GM21737 (cell line): Measurements from ENCODE around the gene MYH14.

Experiments
- ATAC-seq: cut with Tn5 transposase; IDR thresholded peaks from one replicate; pipeline ENCODE4 v1.9.1; 2021; ENCODE audit warnings: mild to moderate bottlenecking, moderate library complexity; ENCODE audit not compliant: unreplicated experiment

The MYH14 gene

GRCh38 chr19:50192463-50193211, 10.8 kb upstream of the MYH14 start:
- ATAC-seq, result no peak

- no peak for ATAC-seq
These were observed 8.2 kb upstream of the MYH14 start for GRCh38 chr19:50195224-50195623.

- ATAC-seq, result no peak
These were observed 7.0 kb upstream of the MYH14 start for GRCh38 chr19:50196322-50196932.

- ATAC-seq, result no peak
These were observed 6.1 kb upstream of the MYH14 start for GRCh38 chr19:50197348-50197747.

GRCh38 chr19:50198431-50199258, 4.8 kb upstream of the MYH14 start:
- ATAC-seq, result no peak

- ATAC-seq, result no peak
These were observed 4.2 kb upstream of the MYH14 start for GRCh38 chr19:50199259-50199555.

- ATAC-seq, result no peak
These were observed 1.0 kb upstream of the MYH14 start for GRCh38 chr19:50202386-50202785.

- ATAC-seq, result no peak
These were observed 501 bp upstream of the MYH14 start for GRCh38 chr19:50202962-50203280.

GRCh38 chr19:50204081-50204428, 633 bp downstream of the MYH14 start:
- ATAC-seq, result no peak

- ATAC-seq, result no peak
These were observed 1.6 kb downstream of the MYH14 start for GRCh38 chr19:50204811-50205675.

- no peak for ATAC-seq
These were observed 2.3 kb downstream of the MYH14 start for GRCh38 chr19:50205681-50206138.

- ATAC-seq, result no peak
These were observed 2.8 kb downstream of the MYH14 start for GRCh38 chr19:50206191-50206590.

GRCh38 chr19:50207730-50208129, 4.3 kb downstream of the MYH14 start:
- no peak for ATAC-seq

- no peak for ATAC-seq
These were observed 5.7 kb downstream of the MYH14 start for GRCh38 chr19:50209131-50209530.

GRCh38 chr19:50210425-50210824, 7.0 kb downstream of the MYH14 start:
- ATAC-seq, result no peak

- no peak for ATAC-seq
These were observed 10.5 kb downstream of the MYH14 start for GRCh38 chr19:50213925-50214324.

- ATAC-seq, result no peak
These were observed 11.5 kb downstream of the MYH14 start for GRCh38 chr19:50214699-50215543.

- no peak for ATAC-seq
These were observed 12.4 kb downstream of the MYH14 start for GRCh38 chr19:50215820-50216219.

GRCh38 chr19:50221087-50221486, 17.7 kb downstream of the MYH14 start:
- no peak for ATAC-seq

GRCh38 chr19:50222691-50223438, 19.4 kb downstream of the MYH14 start:
- no peak for ATAC-seq
